Activated naive CD8-positive, alpha-beta T cell treated with anti-CD3 and anti-CD28 coated beads, Interleukin-2, amount 50 U/mL, for 24 hours (primary cell): ENCODE measurements around the gene PRC1.
"Not testable (repeated sequence)": the region's sequence is repeated elsewhere in the genome, so short reads cannot be mapped to it uniquely, and the experiment has no call there.

ENCODE experiments used
- ATAC-seq: fragments of 150-1000 bp; cut with Tn5 transposase; one replicate; pipeline ENCODE4 v1.10.0; 2021
- DNase-seq: peaks from one replicate; pipeline ENCODE4 v3.0.0; 2021
- H3K27ac Mint-ChIP-seq: one replicate; pipeline ENCODE4 v1.8.0; 2021; ENCODE audit warnings: mild to moderate bottlenecking, mixed read lengths
- H3K27me3 Mint-ChIP-seq: one replicate; pipeline ENCODE4 v1.8.0; 2021; ENCODE audit warnings: mixed read lengths
- H3K36me3 Mint-ChIP-seq: one replicate; pipeline ENCODE4 v1.8.0; 2021; ENCODE audit warnings: low read depth, mixed read lengths
- H3K4me1 Mint-ChIP-seq: one replicate; pipeline ENCODE4 v1.8.0; 2021; ENCODE audit warnings: mixed read lengths
- H3K4me3 Mint-ChIP-seq: one replicate; pipeline ENCODE4 v1.8.0; 2021; ENCODE audit warnings: mild to moderate bottlenecking, moderate library complexity, mixed read lengths
- H3K9me3 Mint-ChIP-seq: one replicate; pipeline ENCODE4 v1.8.0; 2021; ENCODE audit warnings: mixed read lengths

The PRC1 gene

DNA sequence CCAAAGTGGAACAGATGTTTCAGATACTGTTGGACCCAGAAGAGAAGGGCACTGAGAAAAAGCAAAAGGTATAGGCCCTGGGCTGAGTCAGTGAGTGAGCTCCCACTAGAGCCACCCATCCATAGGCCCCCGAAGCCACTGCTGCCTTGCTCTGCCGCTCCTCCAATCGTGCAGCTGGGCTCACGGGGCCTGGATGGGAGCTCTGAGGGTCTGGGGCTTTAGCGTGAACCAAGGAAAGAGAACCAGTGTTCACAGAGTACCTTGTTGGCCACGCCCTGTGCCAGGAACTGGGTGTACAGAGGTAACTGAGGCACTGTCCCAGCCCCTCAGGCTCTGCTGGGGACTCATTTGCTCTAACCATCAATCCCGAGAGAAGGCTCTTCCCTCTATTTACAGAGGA is 54.6 kb downstream of the PRC1 start:
- H3K4me1 Mint-ChIP-seq: peaks cover 16% of the 10 kb centered on the region
- H3K4me3 Mint-ChIP-seq: no peak overlapping the region
- DNase-seq: no peak
- peaks cover 32% of the 10 kb centered on the region for H3K36me3 Mint-ChIP-seq
- H3K27me3 Mint-ChIP-seq: no peaks in the 10 kb centered on the region
- ATAC-seq: no peak
- H3K27ac Mint-ChIP-seq: no peak overlapping the region
- H3K9me3 Mint-ChIP-seq: no peaks in the 10 kb centered on the region

DNA sequence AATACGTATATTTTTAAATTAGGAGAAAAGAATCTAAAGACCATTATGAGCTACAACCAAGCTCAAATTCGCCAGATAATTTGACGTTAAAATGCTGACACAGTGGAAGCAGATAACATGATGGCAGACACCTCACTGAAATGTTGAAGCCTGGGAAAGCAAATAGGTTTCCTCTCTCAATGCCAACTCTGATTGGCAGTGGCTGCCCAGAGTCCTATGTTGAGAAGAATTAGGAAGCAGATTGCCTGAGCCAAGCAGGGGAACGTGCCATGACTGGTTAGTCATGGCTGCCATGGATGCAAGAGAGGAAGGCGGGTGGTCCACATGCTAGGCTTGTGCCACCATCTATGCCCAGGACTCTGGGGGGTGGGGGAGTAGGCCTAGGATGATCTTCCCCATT is 56.1 kb downstream of the PRC1 start:
- DNase-seq (no peak), ATAC-seq (no peak)
- Mint-ChIP-seq H3K9me3 (no peaks in the 10 kb centered on the region), H3K27me3 (no peaks in the 10 kb centered on the region), H3K36me3 (peaks cover 25% of the 10 kb centered on the region), H3K4me3 (no peak overlapping the region), H3K27ac (no peak overlapping the region), H3K4me1 (peaks cover 29% of the 10 kb centered on the region)

DNA sequence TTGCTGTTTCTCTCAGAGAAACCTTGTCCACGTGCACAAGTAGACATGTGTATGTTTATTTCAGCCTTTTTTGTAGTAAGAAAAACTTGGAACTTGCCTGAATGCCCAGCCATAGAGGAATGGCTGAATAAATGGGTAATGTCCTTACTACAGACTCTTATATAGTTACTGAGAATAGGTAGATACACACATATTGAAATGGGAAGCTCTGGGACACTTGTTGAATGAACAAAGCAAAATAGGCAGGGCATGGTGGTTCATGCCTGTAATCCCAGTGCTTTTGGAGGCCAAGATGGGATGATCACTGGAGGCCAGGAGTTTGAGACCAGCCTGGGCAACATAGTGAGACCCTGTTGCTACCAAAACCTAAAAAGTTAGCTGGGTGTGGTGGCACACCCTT is 57.5 kb downstream of the PRC1 start:
- Mint-ChIP-seq H3K27ac (no peak overlapping the region), H3K4me3 (peak overlapping the region; percentile 84), H3K36me3 (peaks cover 16% of the 10 kb centered on the region), H3K4me1 (peaks cover 36% of the 10 kb centered on the region), H3K9me3 (no peaks in the 10 kb centered on the region), H3K27me3 (no peaks in the 10 kb centered on the region)
- DNase-seq: no peak
- no peak for ATAC-seq

DNA sequence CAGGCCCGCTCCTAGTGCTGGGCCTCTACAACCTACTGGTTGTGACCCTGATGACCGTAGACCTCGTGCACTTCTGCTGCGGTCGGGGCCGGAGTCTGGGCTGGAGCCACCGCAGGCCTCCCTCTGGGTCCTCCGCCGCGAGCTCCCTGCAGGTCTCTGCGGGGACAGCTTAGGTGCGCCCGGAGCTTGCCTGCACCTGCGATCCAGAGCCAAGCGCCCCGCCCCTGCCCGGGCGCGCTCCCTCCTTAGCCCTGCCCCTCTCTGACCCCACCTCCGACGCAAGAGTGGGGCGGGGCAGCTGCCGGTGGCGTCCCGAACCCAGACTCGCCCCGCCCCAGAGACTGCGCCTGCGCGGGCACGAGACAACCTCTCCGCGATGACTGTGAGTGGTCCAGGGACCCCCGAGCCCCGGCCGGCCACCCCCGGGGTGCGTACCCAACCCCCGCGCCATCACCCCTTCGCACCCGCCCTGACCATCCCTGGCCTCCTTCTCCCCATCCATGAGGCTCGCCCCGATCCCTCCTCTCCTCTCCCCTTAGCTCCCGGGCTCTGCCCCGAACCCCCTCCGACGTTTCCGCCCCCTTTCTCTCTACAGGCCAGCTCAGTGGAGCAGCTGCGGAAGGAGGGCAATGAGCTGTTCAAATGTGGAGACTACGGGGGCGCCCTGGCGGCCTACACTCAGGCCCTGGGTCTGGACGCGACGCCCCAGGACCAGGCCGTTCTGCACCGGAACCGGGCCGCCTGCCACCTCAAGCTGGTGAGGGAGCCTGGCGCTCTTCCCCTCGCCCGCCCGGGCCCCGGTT is 59.2 kb downstream of the PRC1 start, which contains the start of gene UNC45A:
TSS of gene UNC45A (plus strand) at position 337 of the 803 bp plus-strand sequence. CDS start at position 377, 40 bp downstream.
- H3K36me3 Mint-ChIP-seq: peaks cover 5% of the 10 kb centered on the region
- H3K4me3 Mint-ChIP-seq: peak within 1 kb of the TSS; percentile 84
- ATAC-seq (peak; percentile 75), DNase-seq (peak; percentile 99)
- H3K27ac Mint-ChIP-seq: peak within 1 kb of the TSS; percentile 92
- H3K4me1 Mint-ChIP-seq: peaks cover 50% of the 10 kb centered on the region
- no peaks in the 10 kb centered on the region for H3K9me3 Mint-ChIP-seq
- no peaks in the 10 kb centered on the region for H3K27me3 Mint-ChIP-seq

DNA sequence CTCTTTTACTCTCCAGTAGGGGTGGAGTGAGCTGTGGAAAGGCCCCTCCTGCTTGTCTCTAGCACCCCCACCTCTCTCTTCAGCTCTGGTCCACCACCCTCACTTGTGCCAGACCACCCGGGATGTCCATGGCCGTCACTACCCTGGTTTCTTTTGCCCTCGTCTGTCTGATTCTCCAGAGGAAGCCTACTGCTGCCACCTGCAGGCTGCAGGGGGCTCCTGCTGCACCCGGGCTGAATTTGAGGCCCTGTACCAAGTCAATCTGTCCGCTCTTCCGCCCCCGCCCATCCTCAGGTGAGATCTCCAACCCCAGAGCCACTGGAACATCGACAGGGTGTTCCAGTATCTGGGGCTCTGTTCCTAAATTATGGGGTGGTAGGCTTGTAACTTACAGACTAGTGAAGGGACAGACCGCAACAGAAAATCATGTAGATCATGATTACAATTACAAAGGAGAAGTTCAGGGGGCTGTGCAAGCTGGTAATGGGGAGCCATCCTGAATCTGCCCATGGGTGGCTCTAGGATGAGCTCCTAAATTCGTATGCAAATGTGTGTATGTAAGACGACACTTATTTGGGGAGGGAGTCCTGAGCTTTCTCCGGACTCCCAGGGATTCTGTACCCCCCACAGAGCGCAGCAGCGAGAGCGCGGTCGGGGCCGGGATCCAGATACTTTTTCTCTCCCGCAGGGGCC is 59.9 kb downstream of the PRC1 start:
- H3K9me3 Mint-ChIP-seq: no peaks in the 10 kb centered on the region
- ATAC-seq (peak; percentile 33), DNase-seq (peak; percentile 90)
- peak overlapping the region; percentile 92 for H3K27ac Mint-ChIP-seq
- H3K27me3 Mint-ChIP-seq: no peaks in the 10 kb centered on the region
- H3K4me3 Mint-ChIP-seq: peak overlapping the region; percentile 84
- H3K4me1 Mint-ChIP-seq: peaks cover 56% of the 10 kb centered on the region
- peaks cover 2% of the 10 kb centered on the region for H3K36me3 Mint-ChIP-seq

DNA sequence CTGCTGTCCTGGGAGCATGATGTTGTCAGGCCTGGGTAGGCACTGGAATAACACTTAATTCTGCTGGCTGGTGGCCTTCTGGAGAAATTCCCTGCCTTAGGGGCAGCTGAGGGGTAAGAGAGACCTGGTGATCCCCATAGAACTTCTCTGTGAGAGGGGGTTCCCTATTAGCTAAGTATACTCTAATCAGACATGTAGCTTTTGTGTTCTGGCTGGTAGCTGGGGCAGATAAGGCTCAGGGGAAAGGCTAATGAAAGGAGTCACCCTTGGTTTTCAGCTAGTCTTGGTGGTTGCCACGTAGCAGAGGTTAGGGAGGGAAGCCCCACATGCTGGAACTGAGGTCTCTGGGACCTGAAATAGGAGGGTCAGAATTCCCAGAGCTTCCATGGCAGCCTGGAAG is 61.0 kb downstream of the PRC1 start:
- Mint-ChIP-seq H3K27me3 (no peaks in the 10 kb centered on the region), H3K4me3 (no peak overlapping the region), H3K36me3 (peaks cover under 1% of the 10 kb centered on the region), H3K9me3 (no peaks in the 10 kb centered on the region), H3K27ac (no peak overlapping the region), H3K4me1 (peaks cover 63% of the 10 kb centered on the region)
- DNase-seq (no peak), ATAC-seq (no peak)

DNA sequence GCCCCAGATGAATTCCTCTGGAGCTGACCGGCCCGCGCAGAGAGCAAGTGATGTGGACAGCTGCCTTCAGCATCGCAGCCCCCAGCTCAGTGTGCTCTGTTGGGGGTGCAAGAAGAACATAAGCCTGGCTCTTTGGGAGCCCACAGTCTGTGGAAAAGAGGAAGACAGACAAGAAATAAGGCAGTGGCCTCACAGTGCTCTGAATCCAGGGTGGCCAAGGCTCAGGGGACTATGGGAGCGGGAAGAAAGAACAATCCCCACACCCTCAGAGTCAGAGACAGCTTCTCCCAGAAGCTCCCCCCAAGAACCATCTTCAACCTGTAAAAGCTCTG is 61.7 kb downstream of the PRC1 start:
- H3K27me3 Mint-ChIP-seq: no peaks in the 10 kb centered on the region
- no peak for ATAC-seq
- peaks cover 64% of the 10 kb centered on the region for H3K4me1 Mint-ChIP-seq
- H3K9me3 Mint-ChIP-seq: no peaks in the 10 kb centered on the region
- H3K27ac Mint-ChIP-seq: peak overlapping the region; percentile 99
- no peak for DNase-seq
- H3K36me3 Mint-ChIP-seq: no peaks in the 10 kb centered on the region
- H3K4me3 Mint-ChIP-seq: peak overlapping the region; percentile 98

DNA sequence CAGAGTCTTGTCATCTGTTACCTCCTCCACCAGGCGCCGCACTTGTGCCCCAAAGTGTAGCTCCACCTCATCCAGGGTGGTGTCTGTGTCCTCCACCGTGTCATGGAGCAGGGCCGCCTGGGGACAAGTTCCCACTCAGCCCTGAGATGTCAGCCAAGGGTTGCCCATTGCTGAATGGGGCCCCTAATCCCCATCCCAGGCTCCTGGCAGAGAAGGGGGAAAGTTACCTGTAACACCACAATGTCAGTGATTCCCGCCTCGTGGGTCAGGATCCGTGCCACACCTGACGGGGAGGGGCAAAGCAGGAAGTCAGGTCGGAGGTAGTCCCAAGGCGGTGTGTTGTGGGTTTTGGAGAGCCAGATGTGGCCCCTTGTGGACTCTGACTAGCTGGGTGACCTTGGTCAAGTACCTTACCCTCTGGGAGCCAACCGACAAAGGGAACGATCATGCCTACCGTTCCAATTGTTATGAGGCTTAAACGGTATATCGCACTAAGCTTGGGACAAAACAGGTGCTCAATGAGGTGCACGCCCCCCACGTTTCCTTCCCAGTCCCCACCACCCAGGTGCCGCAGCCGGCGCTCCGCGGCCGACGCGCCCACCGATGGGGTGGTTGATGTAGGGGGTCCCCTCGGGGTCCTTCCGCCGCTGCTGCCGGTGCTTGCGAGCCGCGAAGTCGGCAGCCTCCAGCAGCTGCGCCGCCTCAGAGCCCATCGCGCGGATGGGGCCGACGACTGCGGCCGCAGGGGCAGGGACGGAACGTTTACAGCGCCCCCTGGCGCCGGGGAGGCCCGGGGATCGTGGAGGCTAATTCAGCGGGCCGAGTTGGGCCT is 62.3 kb downstream of the PRC1 start, which contains the start of gene HDDC3:
TSS of gene HDDC3 (minus strand) at position 722 of the 832 bp plus-strand sequence. CDS start at position 713, 9 bp downstream.
- Mint-ChIP-seq H3K27ac (peak within 1 kb of the TSS; percentile 99), H3K36me3 (no peaks in the 10 kb centered on the region), H3K9me3 (no peaks in the 10 kb centered on the region), H3K27me3 (no peaks in the 10 kb centered on the region), H3K4me1 (peaks cover 62% of the 10 kb centered on the region), H3K4me3 (peak within 1 kb of the TSS; percentile 98)
- ATAC-seq: peak; percentile 69
- peak; percentile 98 for DNase-seq

DNA sequence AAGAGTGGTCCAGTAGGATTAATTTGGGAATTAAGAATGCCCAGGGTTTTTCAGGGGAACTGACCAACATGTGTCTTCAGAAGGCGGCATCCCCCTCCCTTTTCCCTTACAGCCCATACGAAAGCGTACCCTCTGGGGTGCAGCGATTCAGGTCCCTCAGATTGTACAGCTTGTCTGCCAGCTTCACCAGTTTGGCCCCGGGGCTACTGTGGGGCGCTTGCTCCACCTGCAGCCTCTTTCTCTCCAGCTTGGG is 62.8 kb downstream of the PRC1 start:
- H3K9me3 Mint-ChIP-seq: no peaks in the 10 kb centered on the region
- peak overlapping the region; percentile 98 for H3K4me3 Mint-ChIP-seq
- ATAC-seq (no peak), DNase-seq (no peak)
- H3K36me3 Mint-ChIP-seq: no peaks in the 10 kb centered on the region
- peaks cover 57% of the 10 kb centered on the region for H3K4me1 Mint-ChIP-seq
- H3K27ac Mint-ChIP-seq: peak overlapping the region; percentile 99
- H3K27me3 Mint-ChIP-seq: no peaks in the 10 kb centered on the region

DNA sequence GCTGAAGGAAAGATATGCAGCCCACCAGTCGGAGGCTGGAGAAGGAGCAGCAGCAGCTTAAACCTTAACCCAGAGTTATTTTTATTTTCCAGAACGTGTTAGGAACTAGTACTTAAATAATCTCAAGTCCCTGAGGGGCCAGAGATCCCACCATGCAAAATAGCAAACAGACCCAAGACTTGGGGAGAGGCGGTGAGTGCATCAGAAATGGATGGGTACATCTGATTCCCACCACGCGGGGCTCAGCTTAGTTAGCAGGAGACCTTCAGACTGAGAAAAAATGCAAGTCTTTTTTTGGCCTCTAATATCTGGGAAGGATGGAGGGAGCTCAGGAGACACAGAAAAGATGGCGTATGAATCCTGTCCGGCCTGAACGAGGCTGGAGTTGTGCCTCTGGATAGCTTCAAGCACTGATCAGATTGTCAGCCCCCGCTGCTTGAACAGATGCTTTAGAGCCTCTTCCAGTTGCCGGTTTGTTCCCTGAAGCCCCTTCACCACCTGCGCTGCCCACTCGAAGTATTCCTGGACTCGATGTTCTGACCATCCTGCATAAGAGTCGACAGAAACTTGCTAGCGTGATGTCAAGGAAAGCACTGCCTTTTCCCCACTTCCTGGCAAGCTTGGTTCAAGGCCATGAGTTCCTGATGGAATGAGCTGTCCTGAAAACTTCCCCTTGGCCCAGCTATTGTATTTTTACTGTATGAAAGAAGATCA is 63.3 kb downstream of the PRC1 start:
- Mint-ChIP-seq H3K4me3 (peak overlapping the region; percentile 98), H3K27me3 (no peaks in the 10 kb centered on the region), H3K36me3 (no peaks in the 10 kb centered on the region), H3K27ac (peak overlapping the region; percentile 99), H3K4me1 (peaks cover 52% of the 10 kb centered on the region), H3K9me3 (no peaks in the 10 kb centered on the region)
- no peak for ATAC-seq
- DNase-seq: peak; percentile 12

DNA sequence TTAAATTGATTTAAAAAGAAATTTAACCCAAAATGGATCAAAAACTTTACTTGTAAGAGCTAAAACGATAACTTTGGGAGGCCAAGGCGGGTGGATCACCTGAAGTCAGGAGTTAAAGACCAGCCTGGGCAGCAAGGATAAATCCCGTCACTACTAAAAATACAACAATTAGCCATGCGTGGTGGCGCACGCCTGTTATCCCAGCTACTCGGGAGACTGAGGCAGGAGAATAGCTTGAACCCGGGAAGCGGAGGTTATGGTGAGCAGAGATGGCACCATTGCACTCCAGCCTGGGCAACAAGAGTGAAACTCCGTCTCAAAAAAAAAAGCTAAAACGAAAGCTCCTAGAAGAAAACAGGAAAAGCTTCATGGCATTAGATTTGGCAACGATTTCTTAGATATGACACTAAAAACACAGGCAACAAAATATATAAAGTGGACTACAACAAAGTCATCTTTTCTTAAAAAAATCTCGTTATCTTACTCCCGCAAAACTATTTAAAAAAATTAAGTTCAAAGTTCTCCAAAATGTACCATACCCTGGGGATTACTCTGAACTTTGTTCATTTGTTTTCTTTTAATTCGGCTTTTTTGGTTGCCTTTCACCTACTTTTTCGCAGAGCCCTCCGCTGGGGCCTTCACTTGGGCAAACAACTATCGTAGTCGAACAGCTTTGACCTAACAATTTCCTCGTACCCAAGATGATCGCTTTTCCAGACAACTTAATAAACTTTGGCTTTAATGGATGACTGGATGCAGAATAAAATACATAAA is 64.9 kb downstream of the PRC1 start:
- Mint-ChIP-seq H3K9me3 (no peaks in the 10 kb centered on the region), H3K4me3 (peak overlapping the region; percentile 98), H3K4me1 (peaks cover 48% of the 10 kb centered on the region), H3K36me3 (no peaks in the 10 kb centered on the region), H3K27ac (peak overlapping the region; percentile 99), H3K27me3 (no peaks in the 10 kb centered on the region)
- DNase-seq (no peak), ATAC-seq (no peak)

DNA sequence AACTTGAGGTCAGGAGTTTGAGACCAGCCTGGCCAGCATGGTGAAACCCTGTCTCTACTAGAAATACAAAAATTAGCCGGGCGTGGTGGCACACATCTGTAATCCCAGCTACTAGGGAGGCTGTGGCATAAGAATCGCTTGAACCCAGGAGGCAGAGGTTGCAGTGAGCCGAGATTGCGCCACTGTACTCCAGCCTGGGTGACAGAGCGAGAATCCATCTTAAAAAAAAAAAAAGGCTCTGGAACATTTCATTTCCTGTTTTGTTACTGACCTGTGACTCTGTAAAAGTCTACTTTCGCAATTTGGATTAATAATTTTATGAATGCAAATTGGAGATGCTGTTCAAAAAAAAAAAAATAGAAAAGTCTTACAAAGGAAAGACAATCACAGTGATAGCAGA is 66.2 kb downstream of the PRC1 start:
- not testable (repeated sequence) for H3K27ac Mint-ChIP-seq, H3K27me3 Mint-ChIP-seq, ATAC-seq, H3K36me3 Mint-ChIP-seq, H3K9me3 Mint-ChIP-seq, DNase-seq
- Mint-ChIP-seq H3K4me3 (peak overlapping the region; percentile 57), H3K4me1 (peaks cover 46% of the 10 kb centered on the region)

DNA sequence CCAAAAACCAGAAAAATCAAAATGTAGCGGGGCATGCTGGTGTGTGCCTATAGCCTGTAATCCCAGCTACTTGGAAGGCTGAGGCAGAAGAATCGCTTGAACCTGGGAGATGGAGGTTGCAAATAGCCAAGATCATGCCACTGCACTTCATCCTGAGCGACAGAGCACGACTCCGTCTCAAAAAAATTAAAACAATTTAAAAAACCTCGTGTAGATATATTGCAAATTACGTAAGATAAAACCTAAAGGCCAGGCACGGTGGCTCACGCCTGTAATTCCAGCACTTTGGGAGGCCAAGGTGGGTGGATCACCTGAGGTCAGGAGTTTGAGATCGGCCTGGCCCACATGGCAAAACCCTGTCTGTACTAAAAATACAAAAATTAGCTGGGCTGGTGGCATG is 67.6 kb downstream of the PRC1 start:
- ATAC-seq, H3K27ac Mint-ChIP-seq: not testable (repeated sequence)
- peaks cover 42% of the 10 kb centered on the region for H3K4me1 Mint-ChIP-seq

DNA sequence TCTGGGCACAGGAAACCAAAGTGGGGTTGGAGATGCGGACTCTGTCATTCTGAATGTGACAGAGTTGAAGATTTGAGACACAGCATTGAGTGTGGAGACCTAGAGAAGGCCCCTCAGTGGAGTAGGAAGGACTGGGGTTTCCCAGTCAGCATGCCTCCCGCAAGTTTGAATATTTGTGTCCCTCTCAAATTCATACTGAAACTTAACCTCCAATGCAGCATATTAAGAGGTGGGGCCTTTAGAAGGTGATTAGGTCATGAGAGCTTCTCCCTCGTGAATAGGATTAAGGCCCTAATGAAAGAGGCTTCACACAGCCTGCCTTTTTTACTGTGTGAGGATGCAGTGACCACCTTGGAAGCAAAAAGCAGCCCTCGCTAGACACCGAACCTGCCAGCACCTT is 70.0 kb downstream of the PRC1 start:
- Mint-ChIP-seq H3K36me3 (peaks cover 21% of the 10 kb centered on the region), H3K4me1 (peaks cover 24% of the 10 kb centered on the region), H3K9me3 (no peaks in the 10 kb centered on the region), H3K27me3 (no peaks in the 10 kb centered on the region), H3K4me3 (no peak overlapping the region), H3K27ac (no peak overlapping the region)
- ATAC-seq: peak; percentile 69
- no peak for DNase-seq

More for the DNA sequence above, 67.6 kb downstream of the PRC1 start:
- DNase-seq, H3K9me3 Mint-ChIP-seq, H3K27me3 Mint-ChIP-seq, H3K36me3 Mint-ChIP-seq, H3K4me3 Mint-ChIP-seq: not testable (repeated sequence)
